SK-N-MC (cell line): ENCODE results near the gene PAOX.

ENCODE experiments used
- EZH2 ChIP-seq: fragments of 200-600 bp; sonication (generic); IDR thresholded peaks from one replicate; pipeline ENCODE4 v1.6.1; 2017; ENCODE audit warnings: antibody characterized with exemption
- FOXP2 ChIP-seq: optimal IDR thresholded peaks from 2 replicates; pipeline ENCODE3; 2011; ENCODE audit warnings: mild to moderate bottlenecking, moderate library complexity; ENCODE audit not compliant: insufficient read depth; ENCODE audit errors: extremely low read length, control extremely low read depth
- POLR2AphosphoS5 ChIP-seq: IDR thresholded peaks from 2 replicates; pipeline ENCODE4 v1.6.1; 2012; ENCODE audit warnings: mild to moderate bottlenecking, low read depth, low read length, borderline replicate concordance

DNA sequence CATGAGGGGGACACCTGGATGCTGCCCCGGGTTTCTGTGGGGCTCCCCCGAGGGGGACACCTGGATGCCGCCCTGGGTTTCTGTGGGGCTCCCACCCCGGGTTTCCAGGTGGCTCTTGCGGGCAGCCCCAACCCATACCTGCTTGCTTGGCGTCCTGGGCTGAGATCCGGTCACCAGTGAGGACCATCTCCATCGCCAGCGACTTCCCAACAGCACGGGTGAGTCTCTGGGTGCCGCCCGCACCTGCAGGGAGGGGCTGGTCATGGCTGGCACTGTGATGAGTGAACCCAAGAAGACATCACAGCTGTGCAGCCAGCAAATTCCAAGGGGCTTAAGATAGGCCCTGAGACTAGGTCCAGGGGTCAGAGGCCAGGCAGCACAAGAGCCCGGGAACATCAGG lies 12.3 kb upstream of the PAOX start:
- TF ChIP-seq FOXP2: no peak
- TF ChIP-seq EZH2: no peak
- TF ChIP-seq POLR2AphosphoS5: no peak
